H9 (cell line): Measurements from ENCODE around the gene HEXD. TPM values are rescaled to one million over a fixed set of nuclear protein-coding genes. Genes with fewer than 3 reads are reported as not detected.

Experiments used
- DNase-seq: peaks from one replicate; pipeline ENCODE4 v3.0.0-alpha.2; 2017
- H2AFZ ChIP-seq: one replicate; pipeline ENCODE4 v1.6.1; 2013; ENCODE audit warnings: mild to moderate bottlenecking, low read length, control low read depth, moderate library complexity
- H2AK5ac ChIP-seq: 2 replicates; pipeline ENCODE4 v1.6.1; 2013; ENCODE audit warnings: low read length, control low read depth, mixed read lengths; ENCODE audit not compliant: insufficient read length
- H2BK120ac ChIP-seq: one replicate; pipeline ENCODE4 v1.6.1; 2013; ENCODE audit warnings: low read depth, mild to moderate bottlenecking, low read length, control low read depth, inconsistent platforms; ENCODE audit not compliant: poor library complexity, severe bottlenecking
- H2BK12ac ChIP-seq: 2 replicates; pipeline ENCODE4 v1.6.1; 2013; ENCODE audit warnings: low read length, control low read depth, mixed read lengths, low read depth; ENCODE audit not compliant: insufficient read length
- H2BK15ac ChIP-seq: 2 replicates; pipeline ENCODE4 v1.6.1; 2013; ENCODE audit warnings: low read depth, low read length, control low read depth
- H2BK20ac ChIP-seq: one replicate; pipeline ENCODE4 v1.6.1; 2013; ENCODE audit warnings: low read depth, mild to moderate bottlenecking, low read length, control low read depth, inconsistent platforms; ENCODE audit not compliant: poor library complexity, severe bottlenecking
- H2BK5ac ChIP-seq: 2 replicates; pipeline ENCODE4 v1.6.1; 2013; ENCODE audit warnings: low read length, control low read depth, mixed read lengths; ENCODE audit not compliant: insufficient read length
- H3K14ac ChIP-seq: 2 replicates; pipeline ENCODE4 v1.6.1; 2013; ENCODE audit warnings: low read length, control low read depth; ENCODE audit not compliant: insufficient read depth
- H3K18ac ChIP-seq: 2 replicates; pipeline ENCODE4 v1.6.1; 2013; ENCODE audit warnings: low read depth, mild to moderate bottlenecking, mixed read lengths, low read length, control low read depth; ENCODE audit not compliant: insufficient read length
- H3K23ac ChIP-seq: 2 replicates; pipeline ENCODE4 v1.6.1; 2013; ENCODE audit warnings: low read length, control low read depth, mixed read lengths, low read depth; ENCODE audit not compliant: insufficient read length
- H3K23me2 ChIP-seq: 2 replicates; pipeline ENCODE4 v1.6.1; 2013; ENCODE audit warnings: low read depth, mild to moderate bottlenecking, mixed read lengths, low read length, control low read depth; ENCODE audit not compliant: insufficient read length, poor library complexity, severe bottlenecking
- H3K27ac ChIP-seq: 2 replicates; pipeline ENCODE4 v1.5.1; 2013; ENCODE audit warnings: low read length, control low read depth, mixed read lengths, low read depth; ENCODE audit not compliant: insufficient read length
- H3K27me3 ChIP-seq: 2 replicates; pipeline ENCODE4 v1.6.1; 2013; ENCODE audit warnings: low read length, control low read depth, inconsistent platforms; ENCODE audit not compliant: insufficient read depth
- H3K4ac ChIP-seq: 2 replicates; pipeline ENCODE4 v1.6.1; 2013; ENCODE audit warnings: low read depth, mild to moderate bottlenecking, control low read depth, inconsistent platforms, low read length, moderate library complexity
- H3K4me1 ChIP-seq: 2 replicates; pipeline ENCODE4 v1.6.1; 2013; ENCODE audit warnings: low read length, control low read depth, inconsistent platforms; ENCODE audit not compliant: insufficient read depth
- H3K4me2 ChIP-seq: 2 replicates; pipeline ENCODE4 v1.6.1; 2013; ENCODE audit warnings: low read length, control low read depth, mixed read lengths; ENCODE audit not compliant: insufficient read length, insufficient read depth
- H3K56ac ChIP-seq: 2 replicates; pipeline ENCODE4 v1.6.1; 2013; ENCODE audit warnings: low read depth, mild to moderate bottlenecking, mixed read lengths, low read length, control low read depth; ENCODE audit not compliant: insufficient read length
- H3K79me1 ChIP-seq: 2 replicates; pipeline ENCODE4 v1.6.1; 2013; ENCODE audit warnings: low read depth, mild to moderate bottlenecking, moderate library complexity, low read length, control low read depth, inconsistent platforms; ENCODE audit not compliant: insufficient read depth, poor library complexity, severe bottlenecking
- H3K79me2 ChIP-seq: 2 replicates; pipeline ENCODE4 v1.6.1; 2013; ENCODE audit warnings: low read length, control low read depth, inconsistent platforms; ENCODE audit not compliant: insufficient read depth
- H3K9ac ChIP-seq: 2 replicates; pipeline ENCODE4 v1.6.1; 2013; ENCODE audit warnings: low read length, control low read depth, mixed read lengths; ENCODE audit not compliant: insufficient read length; ENCODE audit errors: extremely low read depth
- H3K9me3 ChIP-seq: one replicate; pipeline ENCODE4 v1.6.1; 2013; ENCODE audit warnings: low read depth, low read length, inconsistent platforms; ENCODE audit not compliant: control insufficient read depth
- H3T11ph ChIP-seq: one replicate; pipeline ENCODE4 v1.6.1; 2013; ENCODE audit warnings: mild to moderate bottlenecking, low read length, control low read depth, inconsistent platforms
- H4K20me1 ChIP-seq: one replicate; pipeline ENCODE4 v1.6.1; 2013; ENCODE audit not compliant: control insufficient read depth, insufficient read length, insufficient read depth
- H4K5ac ChIP-seq: 2 replicates; pipeline ENCODE4 v1.6.1; 2013; ENCODE audit warnings: low read depth, mild to moderate bottlenecking, mixed read lengths, low read length, control low read depth; ENCODE audit not compliant: insufficient read length
- H4K8ac ChIP-seq: replicated peaks from 2 replicates; pipeline ENCODE4 v1.6.1; 2013; ENCODE audit warnings: low read length, control low read depth, mixed read lengths, low read depth; ENCODE audit not compliant: insufficient read length
- H4K91ac ChIP-seq: 2 replicates; pipeline ENCODE4 v1.6.1; 2013; ENCODE audit warnings: low read depth, mild to moderate bottlenecking, moderate library complexity, mixed read lengths, low read length, control low read depth; ENCODE audit not compliant: insufficient read length
- H3K27ac Mint-ChIP-seq, 3 experiments: 2 replicates in 2 of 3; 3 replicates in 1 of 3; pipeline ENCODE4 v1.8.0; 2020 to 2021; ENCODE audit warnings: mixed read lengths in 3 of 3, mild to moderate bottlenecking in 1 of 3, moderate library complexity in 1 of 3
- H3K27me3 Mint-ChIP-seq: 2 replicates; pipeline ENCODE4 v1.8.0; 2021; ENCODE audit warnings: low read depth, mild to moderate bottlenecking, moderate library complexity, mixed read lengths
- H3K36me3 Mint-ChIP-seq, 3 experiments: 2 replicates in 2 of 3; 3 replicates in 1 of 3; pipeline ENCODE4 v1.8.0; 2020 to 2021; ENCODE audit warnings: low read depth in 3 of 3, mixed read lengths in 3 of 3; ENCODE audit not compliant: insufficient read depth in 1 of 3
- H3K4me1 Mint-ChIP-seq, 2 experiments: 2 replicates each; pipeline ENCODE4 v1.8.0; 2020; ENCODE audit warnings: mixed read lengths in 2 of 2
- H3K4me3 Mint-ChIP-seq, 2 experiments: 2 replicates in 1 of 2; 3 replicates in 1 of 2; pipeline ENCODE4 v1.8.0; 2020 to 2021; ENCODE audit warnings: mild to moderate bottlenecking in 2 of 2, mixed read lengths in 2 of 2, moderate library complexity in 1 of 2
- H3K9me3 Mint-ChIP-seq, 2 experiments: 2 replicates in 1 of 2; 3 replicates in 1 of 2; pipeline ENCODE4 v1.8.0; 2020; ENCODE audit warnings: mild to moderate bottlenecking in 2 of 2, mixed read lengths in 2 of 2, moderate library complexity in 1 of 2
- CTCF ChIP-seq: fragments of 200-600 bp; sonication (generic); conservative IDR thresholded peaks from 3 replicates; pipeline ENCODE4 v1.8.0; 2021; ENCODE audit warnings: antibody characterized with exemption, mild to moderate bottlenecking
- WGBS: extraction: QIAGEN DNeasy Blood & Tissue Kit; methylation state at CpG from one replicate; pipeline ENCODE4 v1.1.7; 2013; ENCODE audit warnings: missing lambda C conversion rate, low lambda C conversion rate, mixed read lengths; ENCODE audit not compliant: insufficient read length; ENCODE audit errors: extremely low coverage; 5-methylcytosine and 5-hydroxymethylcytosine counted together
- total RNA-seq: library from RNA; stranded (reverse); gene quantifications from 2 replicates; pipeline ENCODE4 v1.2.1, GENCODE V29; 2021

Gene HEXD
- total RNA-seq, 1 experiment from 2014 or later = 23.2 TPM

GRCh38 chr17:82375359-82376041 is 42.6 kb upstream of the HEXD start:
- Histone ChIP-seq H3K4me1 (no peaks in the 10 kb centered on the region; the same call in 1 of the 2 replicates), H4K20me1 (no peaks in the 10 kb centered on the region), H2BK120ac (no peak overlapping the region), H3K79me2 (no peaks in the 10 kb centered on the region), H3K79me1 (no peaks in the 10 kb centered on the region), H2BK15ac (peak overlapping the region; percentile 95), H3K9ac (no peak overlapping the region), H3K23ac (no peak overlapping the region), H2BK5ac (no peak overlapping the region), H3K23me2 (peaks cover 7% of the 10 kb centered on the region), H3K27me3 (peaks cover 14% of the 10 kb centered on the region), H2AFZ (no peak overlapping the region), H3K4me2 (no peak overlapping the region), H3K18ac (no peak overlapping the region), H2AK5ac (no peak overlapping the region), H3T11ph (no peak overlapping the region), H3K14ac (no peak overlapping the region; the same call in 1 of the 2 replicates), H2BK12ac (no peak overlapping the region), H2BK20ac (no peak overlapping the region), H4K91ac (no peak overlapping the region), H3K4ac (no peak overlapping the region), H4K5ac (no peak overlapping the region), H4K8ac (no peak overlapping the region), H3K27ac (no peak overlapping the region), H3K56ac (no peak overlapping the region), H3K9me3 (no peaks in the 10 kb centered on the region)
- H3K27me3 Mint-ChIP-seq = peaks cover 34% of the 10 kb centered on the region
- TF ChIP-seq CTCF = no peak
- no peaks in the 10 kb centered on the region; a peak in 1 of 5 replicates for H3K9me3 Mint-ChIP-seq
- no peak overlapping the region for H3K4me3 Mint-ChIP-seq
- peaks cover 3 to 13% of the 10 kb centered on the region in 2 experiments for H3K4me1 Mint-ChIP-seq
- no peak for DNase-seq
- H3K36me3 Mint-ChIP-seq = no peaks in the 10 kb centered on the region
- H3K27ac Mint-ChIP-seq = no peak overlapping the region
- WGBS = no CpG with 5 or more reads among the region's 46 CpGs
